GM03348 (cell line): ENCODE measurements around the gene NELL1.

Source experiments
- DNase-seq: peaks from one replicate; pipeline ENCODE4 v3.0.0; 2012; ENCODE audit warnings: low spot score

NELL1 gene

DNA sequence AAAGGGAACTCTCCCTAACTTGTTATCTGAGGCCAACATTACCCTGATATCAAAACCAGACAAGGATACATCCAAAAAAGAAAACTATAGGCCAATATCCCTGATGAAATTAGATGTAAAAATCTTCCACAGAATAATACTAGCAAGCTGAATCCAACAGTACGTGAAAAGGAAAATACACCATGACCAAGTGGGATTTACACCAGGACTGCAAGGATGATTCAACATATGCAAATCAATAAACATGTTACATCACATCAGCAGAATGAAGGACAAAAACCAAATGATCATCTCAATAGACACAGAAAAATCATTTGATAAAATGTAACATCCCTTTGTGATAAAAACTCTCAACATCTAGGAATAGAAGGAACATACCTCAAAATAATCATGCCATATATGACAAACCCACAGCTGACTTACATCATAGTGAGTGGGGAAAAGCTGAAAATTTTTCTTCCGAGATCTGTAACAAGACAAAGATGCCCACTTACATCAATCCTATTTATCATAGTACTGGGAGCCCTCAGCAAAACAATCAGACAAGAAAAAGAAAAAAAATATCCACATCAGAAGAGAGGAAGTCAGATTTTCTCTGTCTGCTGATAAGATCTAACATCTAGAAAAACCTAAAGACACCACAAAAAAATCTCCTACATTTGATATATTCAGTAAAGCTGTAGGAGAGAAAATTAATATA, 820.2 kb downstream of the NELL1 start:
- DNase-seq, result no peak

DNA sequence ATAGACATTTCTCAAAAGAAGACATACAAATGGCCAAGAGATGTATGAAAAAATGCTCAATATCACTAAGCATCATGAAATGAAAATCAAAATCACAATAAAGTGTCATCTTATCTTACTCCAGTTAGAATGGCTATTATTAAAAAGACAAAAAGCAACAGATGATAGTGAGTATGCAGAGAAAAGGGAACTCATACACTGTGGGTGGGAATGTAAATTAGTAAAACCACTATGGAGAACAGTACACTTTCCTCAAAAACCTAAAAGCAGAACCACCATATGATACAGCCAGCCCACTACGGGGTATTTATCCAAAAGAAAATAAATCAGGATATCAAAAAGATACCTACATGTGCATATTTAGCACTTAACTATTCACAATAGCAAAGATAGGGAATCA, 823.5 kb downstream of the NELL1 start:
- DNase-seq, result no peak

DNA sequence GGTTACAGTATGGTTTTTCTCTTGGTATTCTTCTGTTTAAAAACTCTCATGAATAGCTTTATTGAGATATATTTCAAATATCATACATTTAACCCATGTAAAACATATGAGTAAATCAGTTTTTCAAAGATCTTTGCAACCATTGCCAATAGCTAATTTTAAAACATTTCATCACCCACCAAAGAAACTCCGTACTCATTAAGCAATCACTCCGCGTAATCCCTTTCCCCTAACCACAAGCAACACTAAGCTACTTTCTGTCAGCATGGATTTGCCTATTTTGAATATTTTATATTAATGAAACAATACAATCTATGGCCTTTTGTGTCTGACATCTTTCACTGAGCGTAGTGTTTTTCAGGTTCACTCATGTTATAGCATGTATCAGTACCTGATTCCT, 825.6 kb downstream of the NELL1 start:
- DNase-seq, result no peak

DNA sequence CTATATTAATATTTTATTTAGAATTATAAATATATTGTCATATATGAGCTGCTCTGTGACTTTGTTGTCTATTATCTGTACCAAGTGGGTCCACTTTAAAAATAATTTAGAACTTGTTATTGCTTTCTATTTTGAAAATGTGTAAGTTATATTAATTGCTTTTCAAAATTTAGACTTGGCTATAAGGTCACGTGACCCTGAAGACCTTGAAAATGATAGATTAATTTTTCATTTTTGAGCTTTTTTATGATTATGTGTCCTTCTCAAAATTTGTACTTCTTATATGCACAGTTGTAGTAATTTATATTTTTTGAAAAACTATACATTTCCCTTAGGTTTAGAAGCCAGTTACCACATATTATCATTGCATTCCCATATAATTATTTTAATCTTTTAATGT, 826.5 kb downstream of the NELL1 start:
- DNase-seq, result no peak

DNA sequence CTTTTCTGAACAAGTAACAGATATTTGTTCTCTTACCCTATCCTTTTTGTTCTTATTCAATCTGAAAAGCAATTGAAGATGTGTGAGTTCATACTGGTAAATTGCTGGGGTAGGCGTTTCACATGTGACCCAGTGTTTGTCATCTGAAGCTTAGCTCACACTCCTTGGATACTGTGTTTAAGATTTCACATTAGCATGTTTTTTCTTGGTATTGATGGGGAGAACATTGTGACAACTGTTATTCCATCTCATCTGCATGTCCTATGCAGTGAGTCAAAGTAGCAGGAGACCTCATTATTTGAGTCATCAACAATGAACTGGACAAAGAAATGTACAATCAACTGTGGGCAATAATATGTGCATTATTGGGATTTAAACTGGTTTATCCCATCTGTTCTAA, 831.9 kb downstream of the NELL1 start:
- DNase-seq, result no peak

DNA sequence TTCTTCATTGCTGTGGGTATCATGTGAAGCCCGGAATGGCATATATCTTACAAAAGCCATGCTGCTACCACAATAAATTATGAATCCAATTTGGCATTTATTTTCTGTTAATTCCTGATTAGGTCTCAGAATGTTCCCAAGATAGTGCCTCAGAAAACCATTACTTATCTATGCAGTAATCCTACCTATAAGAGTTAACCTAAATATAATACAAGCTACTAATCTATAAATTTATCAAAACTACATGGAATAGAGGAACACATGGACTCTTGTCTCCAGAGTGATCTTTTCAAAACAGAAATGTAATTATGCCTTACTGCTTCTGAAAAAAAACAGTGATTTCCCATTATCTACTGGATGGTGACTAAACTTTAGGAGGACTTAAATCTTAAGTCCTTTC, 835.7 kb downstream of the NELL1 start:
- no peak for DNase-seq

DNA sequence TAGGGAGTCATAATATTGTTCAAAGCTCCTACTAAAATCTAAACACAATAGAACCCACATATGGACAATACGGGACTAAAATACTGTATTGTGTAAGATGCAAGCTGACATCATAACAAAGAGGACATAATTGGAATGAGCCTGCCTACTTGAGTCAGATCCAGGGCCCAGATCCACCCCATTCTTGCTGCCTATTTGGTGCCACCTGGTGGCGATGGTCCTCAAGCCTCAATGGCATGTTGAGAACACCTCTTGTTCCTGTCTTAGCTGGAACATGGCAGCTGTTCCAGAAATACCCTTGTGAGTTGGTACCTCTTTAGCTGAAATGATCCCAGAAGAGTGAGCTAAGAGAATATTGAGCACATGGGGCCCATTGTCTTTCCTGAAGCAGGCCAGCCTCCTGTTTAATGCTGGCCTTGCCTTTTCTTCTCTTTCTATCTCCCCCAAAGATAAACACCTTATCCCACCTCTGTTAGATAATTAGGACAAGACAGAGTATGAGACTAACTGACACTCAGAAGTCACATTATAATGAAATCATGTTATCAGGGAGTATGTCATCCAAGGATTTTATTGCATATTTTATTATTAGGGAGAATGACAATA, 842.6 kb downstream of the NELL1 start:
- DNase-seq, result peak; percentile 5

DNA sequence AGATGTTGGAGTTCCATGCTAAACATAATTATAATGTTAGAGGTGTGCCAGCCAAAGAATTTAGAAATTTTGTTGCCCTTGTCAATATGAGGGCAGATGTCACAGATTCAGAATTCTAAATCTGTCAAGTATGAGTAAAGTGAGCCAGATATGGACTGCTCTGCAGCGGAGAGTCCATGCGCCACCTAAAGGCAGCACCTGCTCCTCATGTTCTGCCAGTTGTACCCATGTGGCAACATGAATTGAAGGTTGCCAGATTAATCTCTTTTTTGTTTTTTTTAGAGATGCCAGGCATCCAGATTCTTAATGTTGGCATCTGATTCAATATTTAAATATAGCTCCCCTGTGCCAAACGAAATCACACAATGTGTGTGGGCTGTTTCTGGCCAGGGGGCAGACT, 844.9 kb downstream of the NELL1 start:
- DNase-seq, result no peak

DNA sequence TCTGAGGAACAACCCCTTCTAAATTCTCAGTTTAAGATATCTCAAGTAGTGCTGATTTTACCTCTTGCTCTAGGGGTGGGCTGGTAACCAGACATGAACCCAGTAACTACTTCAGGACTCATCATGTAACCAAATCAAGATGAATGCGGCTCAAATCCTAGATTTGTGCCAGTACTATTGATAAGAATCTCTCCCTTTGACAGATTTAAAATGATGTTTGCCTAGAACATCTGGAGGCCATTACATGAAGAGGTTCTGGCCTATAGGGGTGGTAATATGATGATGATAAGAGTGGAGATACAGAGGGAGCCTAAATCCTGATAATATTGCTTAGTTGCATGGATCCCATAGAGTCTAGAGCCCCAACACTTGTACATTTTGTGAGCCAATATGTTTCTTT, 850.9 kb downstream of the NELL1 start:
- DNase-seq, result no peak

DNA sequence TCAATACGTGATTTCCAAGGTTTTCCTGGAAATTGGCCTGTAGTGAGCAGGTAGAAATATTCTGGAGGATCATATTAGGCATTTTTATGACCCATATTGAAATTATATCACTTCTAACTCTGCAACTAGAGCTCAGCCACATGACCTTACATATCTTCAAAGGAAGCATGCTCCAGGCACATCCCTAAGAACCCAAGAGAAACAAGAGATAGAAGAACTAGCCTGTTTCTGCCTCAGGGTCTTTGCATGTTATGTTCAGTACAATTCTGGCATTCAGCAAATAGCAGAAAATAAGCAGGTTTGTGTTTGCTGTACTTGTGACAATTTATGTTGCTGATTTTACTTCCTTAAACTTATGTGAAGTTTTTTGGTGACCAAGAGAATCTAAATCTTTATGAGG, 859.8 kb downstream of the NELL1 start:
- DNase-seq, result no peak

DNA sequence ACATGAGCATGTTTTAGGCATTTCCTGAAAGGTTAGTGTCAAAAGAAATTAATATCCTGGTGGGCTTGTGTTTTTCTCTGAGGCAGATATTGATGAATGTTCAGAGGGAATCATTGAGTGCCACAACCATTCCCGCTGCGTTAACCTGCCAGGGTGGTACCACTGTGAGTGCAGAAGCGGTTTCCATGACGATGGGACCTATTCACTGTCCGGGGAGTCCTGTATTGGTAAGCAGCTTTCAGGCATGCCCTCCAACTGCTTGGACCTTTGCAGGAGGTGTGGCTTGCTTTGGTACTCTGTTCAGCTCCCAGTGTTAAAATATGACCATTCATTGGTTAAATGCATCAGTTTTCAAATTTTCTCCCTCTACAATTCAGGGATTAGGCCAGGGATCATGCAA, 864.9 kb downstream of the NELL1 start:
- DNase-seq, result no peak

DNA sequence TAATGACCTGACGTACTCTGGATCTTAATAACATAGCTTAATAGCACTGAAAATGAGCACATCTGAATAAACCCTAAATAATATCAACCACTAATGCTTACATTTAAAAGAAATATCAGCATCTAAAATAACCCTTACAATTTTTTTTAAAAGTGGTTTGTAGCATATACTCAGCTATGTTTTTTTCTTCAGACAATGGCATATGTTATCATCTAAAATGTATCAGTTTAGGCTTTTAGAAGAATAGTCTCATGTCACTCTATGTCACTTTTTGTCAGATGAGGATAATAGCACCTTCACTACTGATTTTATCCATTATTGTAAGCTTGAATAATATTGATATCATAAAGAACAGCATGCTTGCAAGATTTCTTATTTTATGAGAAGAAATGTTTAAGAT, 868.6 kb downstream of the NELL1 start:
- no peak for DNase-seq

DNA sequence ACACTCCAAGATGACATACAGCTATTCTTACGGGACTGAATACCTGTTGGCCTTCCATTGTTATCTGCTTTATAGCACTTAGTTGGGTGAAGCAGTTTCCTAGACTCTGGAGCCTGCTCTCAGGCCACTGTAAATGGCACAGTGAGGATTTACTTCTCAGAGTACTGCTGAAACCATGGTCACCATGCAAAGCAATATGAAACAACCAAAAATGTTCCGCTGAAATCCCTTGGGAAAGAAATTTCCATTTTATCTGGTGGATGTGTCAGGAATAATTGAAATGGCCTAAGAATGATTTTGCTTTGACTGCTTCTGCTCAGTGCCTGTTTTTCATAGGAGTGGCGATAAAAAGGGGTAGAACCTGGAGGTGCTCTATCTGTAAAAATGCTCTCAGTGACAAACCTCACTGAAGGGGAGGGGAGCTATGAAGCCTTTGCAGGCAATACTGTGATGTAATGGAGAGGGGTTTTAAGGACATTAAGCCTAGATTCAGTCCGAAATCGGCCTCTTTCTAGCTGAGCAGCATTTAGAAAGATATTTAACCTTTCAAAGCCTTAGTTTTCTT, 871.9 kb downstream of the NELL1 start:
- no peak for DNase-seq

DNA sequence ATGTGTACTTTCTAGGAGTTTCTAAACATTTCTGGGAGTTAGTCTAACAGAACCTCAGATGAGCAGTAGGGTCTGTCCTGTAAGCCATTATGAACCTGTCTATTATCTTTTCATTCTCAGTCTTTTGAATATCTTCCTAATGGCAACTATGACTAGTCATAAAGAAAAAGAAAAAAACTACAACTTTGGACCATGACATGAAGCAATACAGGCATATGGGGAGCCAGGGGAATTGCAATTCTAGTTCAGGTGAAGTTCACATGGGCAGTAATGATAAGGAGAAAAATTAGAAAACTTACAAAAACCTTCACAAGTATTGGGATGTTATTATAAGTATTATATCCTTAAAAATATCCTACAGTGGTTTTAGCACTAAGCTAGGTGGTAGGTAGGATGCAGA, 874.5 kb downstream of the NELL1 start:
- no peak for DNase-seq

DNA sequence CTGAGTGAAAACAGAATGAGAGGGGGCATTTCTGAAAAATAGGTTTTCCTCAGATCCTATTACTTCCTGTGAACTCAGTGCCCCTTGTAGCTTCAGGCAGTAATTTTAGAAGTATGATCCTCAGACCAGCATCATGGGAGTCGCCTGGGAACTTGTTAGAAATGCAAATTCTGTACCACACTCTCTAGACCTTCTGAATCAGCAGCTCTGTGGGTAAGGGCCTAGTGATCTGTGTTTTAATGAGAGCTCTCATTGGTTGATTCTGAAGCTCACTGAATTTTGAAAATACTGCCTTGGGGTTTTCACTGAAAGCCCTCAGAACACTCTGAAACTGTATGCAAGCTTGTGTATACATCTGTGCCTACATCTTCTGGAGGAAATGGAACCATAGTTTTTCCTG, 876.3 kb downstream of the NELL1 start:
- DNase-seq, result no peak

DNA sequence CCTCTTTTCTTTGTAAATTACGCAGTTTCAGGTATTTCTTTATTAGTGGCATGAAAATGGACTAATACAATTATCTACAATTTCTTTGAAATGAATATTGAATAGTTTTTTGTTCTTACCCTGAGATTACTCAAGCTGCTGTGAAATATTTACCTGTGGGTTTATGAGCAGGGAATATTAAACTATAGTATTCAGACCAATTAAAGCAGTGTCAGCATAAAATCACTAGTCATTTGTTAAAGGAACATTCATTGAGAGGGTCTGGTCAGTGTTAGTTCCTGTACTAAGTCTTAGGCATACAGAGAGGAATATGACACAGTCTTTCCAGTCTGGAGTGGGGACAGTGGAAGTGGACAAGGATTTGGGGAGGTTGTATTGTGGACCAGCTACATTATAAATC, 877.3 kb downstream of the NELL1 start:
- DNase-seq, result no peak

DNA sequence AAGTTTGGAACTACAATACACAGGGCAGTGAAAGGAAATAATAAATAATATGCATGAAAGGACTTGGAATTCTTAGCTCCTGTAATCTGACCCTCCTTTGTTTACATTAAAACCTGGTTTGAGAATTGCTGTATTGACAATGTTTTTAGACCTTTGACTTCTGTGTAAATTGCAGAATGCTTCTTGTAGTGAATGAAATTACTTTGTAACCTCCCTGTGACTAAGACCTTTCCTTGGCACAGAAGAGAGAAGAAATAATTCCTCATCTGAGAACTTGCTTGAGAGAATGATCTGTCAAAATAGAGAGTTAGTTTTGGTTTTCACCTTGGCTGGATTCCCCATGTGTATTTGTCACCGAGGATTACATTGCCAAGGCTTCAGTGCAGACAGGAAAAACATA, 883.5 kb downstream of the NELL1 start:
- DNase-seq, result no peak

DNA sequence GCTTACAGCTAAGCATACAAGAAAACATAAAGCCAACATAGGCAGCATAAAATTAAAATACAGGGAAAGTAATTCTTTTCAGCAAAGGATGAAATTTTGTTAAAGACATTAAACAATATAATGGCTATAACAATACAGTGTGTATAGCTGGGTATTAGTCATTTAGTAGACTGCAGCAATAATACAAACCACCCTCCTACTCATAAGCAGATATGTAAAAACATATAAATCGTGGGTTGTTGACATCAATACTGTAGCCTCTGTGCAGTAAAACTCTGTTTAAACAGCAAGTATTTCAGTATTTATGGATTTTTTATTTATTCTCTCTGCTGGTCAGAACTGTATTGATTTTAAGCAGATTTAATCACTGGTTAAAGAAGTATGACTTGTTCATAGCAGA, 884.4 kb downstream of the NELL1 start:
- no peak for DNase-seq

DNA sequence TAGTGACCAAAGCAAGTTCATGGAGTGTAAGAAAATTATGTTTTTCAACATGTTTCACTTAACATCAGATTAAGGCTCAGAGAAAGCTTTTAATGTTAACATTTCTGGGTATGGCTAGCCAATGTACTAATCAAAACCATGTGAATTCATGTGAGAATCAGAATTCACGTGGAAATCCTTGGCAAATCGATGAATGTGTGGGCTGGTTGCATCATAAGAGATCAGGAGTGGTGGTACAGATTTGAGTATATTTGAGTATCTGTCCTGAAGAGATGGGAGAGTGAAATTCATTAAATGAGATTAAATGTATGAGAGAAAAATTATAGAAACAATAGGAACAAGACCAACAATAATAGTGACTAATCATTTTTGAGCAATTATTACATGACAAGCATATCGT, 884.9 kb downstream of the NELL1 start:
- DNase-seq, result no peak

DNA sequence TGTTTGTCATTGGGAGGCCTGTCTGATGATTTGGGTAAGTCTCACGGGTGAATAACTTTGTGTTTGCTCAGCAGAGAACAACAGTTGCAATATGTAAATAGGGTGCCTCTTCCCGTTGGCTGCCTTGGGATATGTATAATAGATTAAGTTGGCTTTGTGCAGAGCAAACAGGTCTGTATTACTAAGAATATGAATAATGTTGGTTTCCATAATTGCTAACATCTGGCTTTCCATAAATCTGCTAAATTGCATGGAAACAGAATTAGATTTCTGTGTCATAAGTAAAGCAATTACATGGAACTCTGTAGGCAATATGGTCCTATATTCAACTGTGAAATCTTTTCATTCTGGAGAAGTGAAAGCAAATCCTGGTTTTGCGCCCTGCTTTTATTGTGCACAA, 887.5 kb downstream of the NELL1 start:
- no peak for DNase-seq

DNA sequence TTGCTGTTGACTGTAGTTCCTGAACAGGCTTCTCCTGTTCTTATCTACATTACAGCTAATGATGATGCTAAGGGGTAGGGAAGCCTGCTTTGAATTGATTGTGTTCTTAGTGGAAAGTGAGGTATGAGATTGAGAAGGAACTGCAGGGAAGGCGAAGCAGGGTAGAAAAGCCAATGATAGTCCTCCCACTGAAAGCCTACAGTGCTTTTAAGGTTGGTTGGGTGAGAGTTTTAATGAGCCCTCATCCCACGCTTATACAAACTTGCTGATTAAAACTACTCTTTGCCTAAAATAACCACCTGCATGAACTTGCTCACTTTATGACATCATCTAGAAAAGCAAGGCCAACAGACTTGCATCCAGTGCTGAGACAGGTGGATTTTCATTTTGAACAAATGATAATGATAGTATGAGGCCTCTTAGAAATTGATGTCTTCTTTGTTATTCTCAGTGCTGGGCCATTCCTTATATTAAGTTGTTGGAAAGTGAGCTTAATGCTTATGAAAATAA, 891.1 kb downstream of the NELL1 start:
- no peak for DNase-seq

DNA sequence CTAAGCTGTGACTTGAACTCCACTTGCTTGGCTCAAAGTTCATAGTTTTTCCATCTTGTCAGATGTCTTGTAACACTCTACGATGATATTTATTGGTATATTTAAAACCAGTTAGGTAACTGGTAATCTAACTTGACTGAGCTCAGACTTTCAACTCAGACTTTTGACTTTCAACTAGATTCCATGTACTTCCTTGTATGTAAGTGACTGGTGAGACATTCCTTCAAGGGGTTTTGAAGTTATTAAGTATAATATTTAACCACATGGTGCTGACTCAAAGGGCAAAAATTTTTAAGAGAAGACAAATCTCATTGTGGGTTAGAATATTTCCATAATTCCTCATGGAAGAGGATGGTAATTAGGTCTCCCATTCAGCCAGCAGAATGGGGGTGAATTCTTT, 892.2 kb downstream of the NELL1 start:
- no peak for DNase-seq

DNA sequence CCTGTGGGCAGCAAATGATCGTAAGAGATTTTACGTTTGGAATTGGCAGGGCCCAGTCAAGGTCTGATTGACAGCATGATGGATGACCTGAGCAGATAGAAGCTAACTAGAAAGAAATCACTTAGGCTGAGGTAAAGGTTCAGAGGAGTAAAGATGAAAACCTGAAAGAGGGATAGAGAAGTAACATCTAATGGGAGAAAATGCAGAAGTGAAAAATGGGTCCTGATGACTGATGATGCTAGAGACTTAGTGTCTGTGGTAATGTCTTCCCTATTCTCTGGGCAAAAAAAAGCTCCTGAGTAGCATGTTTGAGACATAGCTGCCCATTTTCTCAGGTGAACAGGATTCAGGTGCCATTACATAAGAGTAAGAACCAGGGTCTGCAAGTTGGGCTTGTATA, 894.7 kb downstream of the NELL1 start:
- DNase-seq, result no peak
